Measurements from ENCODE around the gene SERPINA12.

SERPINA12 gene

DNA sequence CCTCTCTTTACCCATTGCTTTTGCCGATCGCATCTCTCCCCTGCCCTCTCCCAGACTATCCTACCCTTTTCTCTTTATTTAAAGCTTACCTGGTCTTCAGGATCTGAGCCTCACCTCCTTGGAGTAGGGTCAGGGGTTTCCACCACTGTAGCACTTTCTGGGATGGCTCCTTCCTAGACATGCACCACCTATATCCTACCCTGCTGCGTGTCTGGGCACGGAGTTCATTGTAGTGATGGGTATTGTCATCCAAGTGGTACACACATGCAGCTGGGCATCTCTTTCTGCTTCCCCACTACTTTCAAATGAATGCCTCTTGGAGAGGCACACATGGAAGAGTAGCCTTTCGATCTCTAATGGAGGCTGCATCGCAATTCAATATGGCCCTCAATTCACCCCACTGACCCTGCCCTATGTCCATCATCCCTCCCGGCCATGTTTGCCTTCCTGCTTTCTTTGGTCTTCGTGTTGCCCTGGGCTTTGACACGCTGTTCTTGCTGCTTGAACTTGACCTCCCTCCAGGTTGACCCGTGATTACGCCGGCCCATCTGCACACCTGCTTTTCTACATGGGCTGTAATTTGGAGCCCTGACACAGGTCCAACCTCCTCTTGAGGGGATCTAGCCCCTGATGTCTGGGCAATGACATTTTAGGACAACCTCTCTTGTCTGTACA is 67.6 kb downstream of the SERPINA12 start:
- Histone ChIP-seq H3K9me3 (ENCODE audit: control insufficient read depth, low read depth, low read length) (no peaks in the 10 kb centered on the region), H3K27me3 (ENCODE audit: control insufficient read depth, insufficient read depth, low read length) (no peaks in the 10 kb centered on the region), H3K27ac (ENCODE audit: low read length) (no peak overlapping the region), H3K4me1 (ENCODE audit: control insufficient read depth, low read depth, low read length) (no peaks in the 10 kb centered on the region), H3K36me3 (ENCODE audit: control insufficient read depth, low read depth, low read length) (no peaks in the 10 kb centered on the region), H3K9ac (ENCODE audit: low read length) (no peak overlapping the region), H3K4me3 (ENCODE audit: low read length) (no peak overlapping the region)

DNA sequence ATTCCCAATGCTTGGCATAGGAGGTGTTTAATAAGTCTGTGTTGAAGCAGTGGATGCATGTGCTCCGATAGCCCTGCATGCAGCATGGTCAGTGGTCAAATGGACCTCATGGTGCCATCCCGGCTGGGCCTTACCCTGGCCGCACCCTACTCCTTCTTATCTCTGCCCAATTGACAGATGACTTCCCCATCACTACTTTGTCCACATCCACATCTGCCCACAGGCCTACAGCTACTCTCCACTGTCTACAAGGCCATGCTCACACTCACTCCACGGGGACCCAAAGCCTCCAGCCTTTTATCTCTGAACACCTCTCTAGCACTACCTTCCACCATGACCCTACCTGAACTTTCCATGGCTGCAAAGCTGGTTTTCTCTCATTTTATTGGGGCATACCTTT is 68.1 kb downstream of the SERPINA12 start:
- no peak overlapping the region for H3K27ac ChIP-seq (ENCODE audit: low read length)
- no peaks in the 10 kb centered on the region for H3K36me3 ChIP-seq (ENCODE audit: control insufficient read depth, low read depth, low read length)
- H3K9ac ChIP-seq (ENCODE audit: low read length) = no peak overlapping the region
- H3K4me3 ChIP-seq (ENCODE audit: low read length) = no peak overlapping the region
- H3K9me3 ChIP-seq (ENCODE audit: control insufficient read depth, low read depth, low read length) = no peaks in the 10 kb centered on the region
- no peaks in the 10 kb centered on the region for H3K27me3 ChIP-seq (ENCODE audit: control insufficient read depth, insufficient read depth, low read length)
- H3K4me1 ChIP-seq (ENCODE audit: control insufficient read depth, low read depth, low read length) = no peaks in the 10 kb centered on the region

DNA sequence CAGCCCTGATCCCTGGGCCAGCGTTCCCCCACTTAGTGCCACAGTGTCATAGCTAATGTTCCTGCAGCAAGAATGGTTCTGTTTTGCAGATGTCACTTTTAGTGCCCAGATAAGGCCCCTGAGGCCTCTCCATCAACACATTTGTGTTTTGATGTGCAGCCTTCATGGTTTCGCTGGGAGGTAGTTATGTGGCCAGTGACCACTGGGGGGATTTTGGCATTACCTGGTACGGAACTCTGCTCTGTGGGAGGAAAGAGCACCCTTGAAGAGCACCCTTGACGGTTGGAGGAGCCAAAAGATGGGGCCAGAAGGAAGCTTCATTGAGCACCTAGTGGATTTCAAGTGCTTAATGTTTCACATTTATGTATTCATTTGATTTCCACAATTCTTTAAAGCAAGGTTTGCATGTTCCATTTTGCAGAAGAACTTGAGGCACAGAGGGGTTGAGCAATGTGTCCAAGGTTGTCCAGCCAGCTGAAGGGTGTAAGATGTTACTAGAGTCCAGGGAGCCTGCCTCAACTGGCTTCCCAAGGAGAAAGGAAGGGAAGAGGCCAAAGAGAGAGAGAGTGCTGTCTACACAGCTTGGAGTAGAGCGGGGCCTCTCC is 69.7 kb downstream of the SERPINA12 start:
- Histone ChIP-seq H3K27me3 (ENCODE audit: control insufficient read depth, insufficient read depth, low read length) (no peaks in the 10 kb centered on the region), H3K4me1 (ENCODE audit: control insufficient read depth, low read depth, low read length) (no peaks in the 10 kb centered on the region), H3K27ac (ENCODE audit: low read length) (no peak overlapping the region), H3K9me3 (ENCODE audit: control insufficient read depth, low read depth, low read length) (no peaks in the 10 kb centered on the region), H3K9ac (ENCODE audit: low read length) (no peak overlapping the region), H3K36me3 (ENCODE audit: control insufficient read depth, low read depth, low read length) (no peaks in the 10 kb centered on the region), H3K4me3 (ENCODE audit: low read length) (no peak overlapping the region)

Data from iPS-18a (cell line).